ENCODE data around the gene PAPPA2. TPM values are rescaled to one million over a fixed set of nuclear protein-coding genes. Genes with fewer than 3 reads are reported as not detected.

PAPPA2 gene
- total and polyA plus RNA-seq, 2 donors (not counting 1 experiment from before 2014, with no cell fraction given): not detected

GRCh38 chr1:176521211-176521610, 58.2 kb downstream of the PAPPA2 start:
- H3K27ac ChIP-seq (ENCODE audit: low read length in 2 of 2): no peak overlapping the region
- WGBS (ENCODE audit: insufficient coverage): no CpG with 5 or more reads among the region's 1 CpG
- ChIA-PET CTCF (no interaction called here), POLR2A (no interaction called here)
- Mint-ChIP-seq H3K27ac (no peak overlapping the region), H3K27me3 (no peaks in the 10 kb centered on the region), H3K4me3 (no peak overlapping the region), H3K9me3 (ENCODE audit: insufficient read depth) (no peaks in the 10 kb centered on the region), H3K4me1 (no peaks in the 10 kb centered on the region)
- DNase-seq (no peak), ATAC-seq (ENCODE audit: low read depth) (no peak)
- no peak for TF ChIP-seq EZH2 (IDR thresholded peaks at IDR 0.05; ENCODE audit: borderline replicate concordance, insufficient read depth, low read depth, low read length, poor library complexity, severe bottlenecking)
- TF ChIP-seq CTCF (IDR thresholded peaks at IDR 0.05): no peak
- H3K4me2 ChIP-seq (replicated peaks; ENCODE audit: low read depth, low read length, poor library complexity, severe bottlenecking): no peak overlapping the region
- intact Hi-C loops (cut with micrococcal nuclease): no loop called here
- H3K79me2 ChIP-seq (ENCODE audit: control insufficient read depth, insufficient read depth, low read length): no peaks in the 10 kb centered on the region
- H3K4me3 ChIP-seq (ENCODE audit: control extremely low read depth in 1 of 5, extremely low read depth in 1 of 5, insufficient read depth in 1 of 5, low read depth in 2 of 5, low read length in 4 of 5): no peak overlapping the region
- H2AFZ ChIP-seq (ENCODE audit: insufficient read depth, low read depth, low read length, poor library complexity, severe bottlenecking): no peak overlapping the region
- H3K36me3 ChIP-seq (replicated peaks in 1 of 2; ENCODE audit: control extremely low read depth in 1 of 2, control insufficient read depth in 1 of 2, extremely low read depth in 1 of 2, insufficient read depth in 2 of 2, low read length in 1 of 2): no peaks in the 10 kb centered on the region
- no peaks in the 10 kb centered on the region for H3K4me1 ChIP-seq (ENCODE audit: control insufficient read depth in 2 of 2, insufficient read depth in 2 of 2, low read length in 2 of 2)
- no peaks in the 10 kb centered on the region for H4K20me1 ChIP-seq (ENCODE audit: control insufficient read depth, insufficient read depth, low read length, poor library complexity, severe bottlenecking)
- no peaks in the 10 kb centered on the region for H3K9me3 ChIP-seq (ENCODE audit: control extremely low read depth in 1 of 3, control insufficient read depth in 2 of 3, insufficient read depth in 1 of 3, low read length in 2 of 3)
- no peak overlapping the region for H3K9ac ChIP-seq (ENCODE audit: low read length)
- H3K27me3 ChIP-seq (replicated peaks in 1 of 4; ENCODE audit: control extremely low read depth in 1 of 4, control insufficient read depth in 3 of 4, insufficient read depth in 4 of 4, low read length in 3 of 4): no peaks in the 10 kb centered on the region

GRCh38 chr1:176522310-176522845, 59.4 kb downstream of the PAPPA2 start:
- no peak for ATAC-seq (ENCODE audit: low read depth)
- H3K9ac ChIP-seq (ENCODE audit: low read length): no peak overlapping the region
- H3K4me2 ChIP-seq (replicated peaks; ENCODE audit: low read depth, low read length, poor library complexity, severe bottlenecking): no peak overlapping the region
- Mint-ChIP-seq H3K4me3 (no peak overlapping the region), H3K4me1 (no peaks in the 10 kb centered on the region), H3K27ac (no peak overlapping the region), H3K27me3 (no peaks in the 10 kb centered on the region), H3K9me3 (ENCODE audit: insufficient read depth) (no peaks in the 10 kb centered on the region)
- CTCF ChIA-PET: no interaction called here
- 88% methylated on average over 1 of the region's 3 CpGs for WGBS (ENCODE audit: insufficient coverage)
- H4K20me1 ChIP-seq (ENCODE audit: control insufficient read depth, insufficient read depth, low read length, poor library complexity, severe bottlenecking): no peaks in the 10 kb centered on the region
- POLR2A ChIA-PET: no interaction called here
- H3K27me3 ChIP-seq (replicated peaks in 1 of 4; ENCODE audit: control extremely low read depth in 1 of 4, control insufficient read depth in 3 of 4, insufficient read depth in 4 of 4, low read length in 3 of 4): no peaks in the 10 kb centered on the region
- TF ChIP-seq EZH2 (IDR thresholded peaks at IDR 0.05; ENCODE audit: borderline replicate concordance, insufficient read depth, low read depth, low read length, poor library complexity, severe bottlenecking) (no peak), CTCF (IDR thresholded peaks at IDR 0.05) (no peak)
- H3K27ac ChIP-seq (ENCODE audit: low read length in 2 of 2): no peak overlapping the region
- H3K4me3 ChIP-seq (ENCODE audit: control extremely low read depth in 1 of 5, extremely low read depth in 1 of 5, insufficient read depth in 1 of 5, low read depth in 2 of 5, low read length in 4 of 5): no peak overlapping the region
- no peak for DNase-seq
- no peaks in the 10 kb centered on the region for H3K79me2 ChIP-seq (ENCODE audit: control insufficient read depth, insufficient read depth, low read length)
- H3K9me3 ChIP-seq (ENCODE audit: control extremely low read depth in 1 of 3, control insufficient read depth in 2 of 3, insufficient read depth in 1 of 3, low read length in 2 of 3): no peaks in the 10 kb centered on the region
- H3K36me3 ChIP-seq (replicated peaks in 1 of 2; ENCODE audit: control extremely low read depth in 1 of 2, control insufficient read depth in 1 of 2, extremely low read depth in 1 of 2, insufficient read depth in 2 of 2, low read length in 1 of 2): no peaks in the 10 kb centered on the region
- no peak overlapping the region for H2AFZ ChIP-seq (ENCODE audit: insufficient read depth, low read depth, low read length, poor library complexity, severe bottlenecking)
- intact Hi-C loops (cut with micrococcal nuclease): no loop called here
- H3K4me1 ChIP-seq (ENCODE audit: control insufficient read depth in 2 of 2, insufficient read depth in 2 of 2, low read length in 2 of 2): no peaks in the 10 kb centered on the region

All from B cell (primary cell).